Panc1 (cell line): Measurements from ENCODE around the gene PCNT.

Source experiments
- POLR2AphosphoS5 ChIP-seq: IDR thresholded peaks from 2 replicates; pipeline ENCODE4 v1.6.1; 2012; ENCODE audit warnings: mild to moderate bottlenecking, low read depth, low read length, moderate library complexity
- TCF7L2 ChIP-seq: IDR thresholded peaks from 2 replicates; pipeline ENCODE4 v1.6.1; 2011; ENCODE audit warnings: mild to moderate bottlenecking, low read depth, low read length, inconsistent platforms
- TF ChIP-seq, protein P1 (sequence below): fragments of 450-650 bp; IDR thresholded peaks from 2 replicates; pipeline ENCODE4 v1.5.1; 2017; ENCODE audit warnings: mild to moderate bottlenecking

GRCh38 chr21:46322351-46323226, 1.4 kb upstream of the PCNT start:
- TF ChIP-seq POLR2AphosphoS5 (no peak; the same call in 1 of the 2 replicates), TCF7L2 (no peak)
- TF ChIP-seq, protein P1, sequence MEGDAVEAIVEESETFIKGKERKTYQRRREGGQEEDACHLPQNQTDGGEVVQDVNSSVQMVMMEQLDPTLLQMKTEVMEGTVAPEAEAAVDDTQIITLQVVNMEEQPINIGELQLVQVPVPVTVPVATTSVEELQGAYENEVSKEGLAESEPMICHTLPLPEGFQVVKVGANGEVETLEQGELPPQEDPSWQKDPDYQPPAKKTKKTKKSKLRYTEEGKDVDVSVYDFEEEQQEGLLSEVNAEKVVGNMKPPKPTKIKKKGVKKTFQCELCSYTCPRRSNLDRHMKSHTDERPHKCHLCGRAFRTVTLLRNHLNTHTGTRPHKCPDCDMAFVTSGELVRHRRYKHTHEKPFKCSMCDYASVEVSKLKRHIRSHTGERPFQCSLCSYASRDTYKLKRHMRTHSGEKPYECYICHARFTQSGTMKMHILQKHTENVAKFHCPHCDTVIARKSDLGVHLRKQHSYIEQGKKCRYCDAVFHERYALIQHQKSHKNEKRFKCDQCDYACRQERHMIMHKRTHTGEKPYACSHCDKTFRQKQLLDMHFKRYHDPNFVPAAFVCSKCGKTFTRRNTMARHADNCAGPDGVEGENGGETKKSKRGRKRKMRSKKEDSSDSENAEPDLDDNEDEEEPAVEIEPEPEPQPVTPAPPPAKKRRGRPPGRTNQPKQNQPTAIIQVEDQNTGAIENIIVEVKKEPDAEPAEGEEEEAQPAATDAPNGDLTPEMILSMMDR: no peak
